GM12801 (cell line): ENCODE results near the gene TACC2.

ENCODE experiments used
- CTCF ChIP-seq: IDR thresholded peaks from one replicate; pipeline ENCODE4 v1.5.1; 2011; ENCODE audit warnings: control low read depth; ENCODE audit not compliant: insufficient read length; ENCODE audit errors: extremely low read depth

Gene TACC2

GRCh38 chr10:122078326-122078725 lies 89.4 kb downstream of the TACC2 start:
- no peak for TF ChIP-seq CTCF

- TF ChIP-seq CTCF = no peak
Measured at GRCh38 chr10:122078965-122079795, 90.2 kb downstream of the TACC2 start.

- TF ChIP-seq CTCF = no peak
Measured at GRCh38 chr10:122082616-122083477, 93.9 kb downstream of the TACC2 start.

GRCh38 chr10:122083478-122084025 lies 94.6 kb downstream of the TACC2 start:
- no peak for TF ChIP-seq CTCF

GRCh38 chr10:122084286-122085041 lies 95.5 kb downstream of the TACC2 start:
- TF ChIP-seq CTCF = no peak

- TF ChIP-seq CTCF = no peak
Measured at GRCh38 chr10:122085423-122085911, 96.5 kb downstream of the TACC2 start.
